Smooth muscle cell (in vitro differentiated cells): ENCODE data around the gene STARD7. TPM values are rescaled to one million over a fixed set of nuclear protein-coding genes. Genes with fewer than 3 reads are reported as not detected.

Experiments
- DNase-seq: peaks from one replicate; lab custom pipeline; 2025; ENCODE audit not compliant: unreplicated experiment; lab: John Stamatoyannopoulos, UW
- H2AFZ ChIP-seq: fragments of 200-600 bp; sonication (generic); 2 replicates; pipeline ENCODE4 v1.6.0; 2016; ENCODE audit warnings: antibody characterized with exemption, low read depth, mild to moderate bottlenecking
- H3F3A ChIP-seq: fragments of 200-600 bp; sonication (generic); 2 replicates; pipeline ENCODE4 v1.6.0; 2017; ENCODE audit warnings: antibody characterized with exemption, low read depth
- H3K27ac ChIP-seq: fragments of 200-600 bp; sonication (generic); 2 replicates; pipeline ENCODE4 v1.5.1; 2016; ENCODE audit warnings: low read depth, mild to moderate bottlenecking
- H3K27me3 ChIP-seq: fragments of 200-600 bp; sonication (generic); 2 replicates; pipeline ENCODE4 v1.6.1; 2016; ENCODE audit warnings: low read depth, mild to moderate bottlenecking
- H3K36me3 ChIP-seq: fragments of 200-600 bp; sonication (generic); 2 replicates; pipeline ENCODE4 v1.5.1; 2016; ENCODE audit warnings: low read depth
- H3K4me1 ChIP-seq: fragments of 200-600 bp; sonication (generic); 2 replicates; pipeline ENCODE4 v1.5.1; 2016; ENCODE audit warnings: low read depth
- H3K4me2 ChIP-seq: fragments of 200-600 bp; sonication (generic); 2 replicates; pipeline ENCODE4 v1.6.0; 2016; ENCODE audit warnings: mild to moderate bottlenecking
- H3K4me3 ChIP-seq: fragments of 200-600 bp; sonication (generic); 2 replicates; pipeline ENCODE4 v1.5.1; 2016; ENCODE audit warnings: mild to moderate bottlenecking
- H3K79me2 ChIP-seq: fragments of 200-600 bp; sonication (generic); 2 replicates; pipeline ENCODE4 v1.6.0; 2016; ENCODE audit warnings: low read depth, mild to moderate bottlenecking
- H3K9ac ChIP-seq: fragments of 200-600 bp; sonication (generic); 2 replicates; pipeline ENCODE4 v1.6.0; 2016; ENCODE audit warnings: low read depth
- H3K9me3 ChIP-seq: fragments of 200-600 bp; sonication (generic); replicated peaks from 2 replicates; pipeline ENCODE4 v1.5.1; 2016; ENCODE audit warnings: low read depth
- H4K20me1 ChIP-seq: fragments of 200-600 bp; sonication (generic); 2 replicates; pipeline ENCODE4 v1.6.0; 2016; ENCODE audit warnings: low read depth
- WGBS: methylation state at CpG from one replicate; pipeline ENCODE4 v1.1.7; 2016; ENCODE audit warnings: low lambda C conversion rate; 5-methylcytosine and 5-hydroxymethylcytosine counted together
- polyA plus RNA-seq: library from polyadenylated mRNA; unstranded; fragments of >200 nt; fragmentation: Nextera tagmentation; extraction: Ambion mirVana; gene quantifications from 2 replicates; pipeline ENCODE4 v1.2.1, GENCODE V29; 2016
- total RNA-seq: library from RNA; depleted of rRNA; stranded (reverse); fragments of >200 nt; gene quantifications from 2 replicates; pipeline ENCODE4 v1.2.3, GENCODE V29; 2014
- TF ChIP-seq, protein P1 (sequence below): fragments of 200-600 bp; sonication (generic); IDR thresholded peaks from 2 replicates; pipeline ENCODE4 v1.5.1; 2017; ENCODE audit warnings: borderline replicate concordance, mild to moderate bottlenecking, antibody characterized with exemption; ENCODE audit not compliant: insufficient read depth, poor library complexity, severe bottlenecking

Gene STARD7
- total and polyA plus RNA-seq, 2 experiments from 2014 or later, result 62.3 to 64.4 TPM

DNA sequence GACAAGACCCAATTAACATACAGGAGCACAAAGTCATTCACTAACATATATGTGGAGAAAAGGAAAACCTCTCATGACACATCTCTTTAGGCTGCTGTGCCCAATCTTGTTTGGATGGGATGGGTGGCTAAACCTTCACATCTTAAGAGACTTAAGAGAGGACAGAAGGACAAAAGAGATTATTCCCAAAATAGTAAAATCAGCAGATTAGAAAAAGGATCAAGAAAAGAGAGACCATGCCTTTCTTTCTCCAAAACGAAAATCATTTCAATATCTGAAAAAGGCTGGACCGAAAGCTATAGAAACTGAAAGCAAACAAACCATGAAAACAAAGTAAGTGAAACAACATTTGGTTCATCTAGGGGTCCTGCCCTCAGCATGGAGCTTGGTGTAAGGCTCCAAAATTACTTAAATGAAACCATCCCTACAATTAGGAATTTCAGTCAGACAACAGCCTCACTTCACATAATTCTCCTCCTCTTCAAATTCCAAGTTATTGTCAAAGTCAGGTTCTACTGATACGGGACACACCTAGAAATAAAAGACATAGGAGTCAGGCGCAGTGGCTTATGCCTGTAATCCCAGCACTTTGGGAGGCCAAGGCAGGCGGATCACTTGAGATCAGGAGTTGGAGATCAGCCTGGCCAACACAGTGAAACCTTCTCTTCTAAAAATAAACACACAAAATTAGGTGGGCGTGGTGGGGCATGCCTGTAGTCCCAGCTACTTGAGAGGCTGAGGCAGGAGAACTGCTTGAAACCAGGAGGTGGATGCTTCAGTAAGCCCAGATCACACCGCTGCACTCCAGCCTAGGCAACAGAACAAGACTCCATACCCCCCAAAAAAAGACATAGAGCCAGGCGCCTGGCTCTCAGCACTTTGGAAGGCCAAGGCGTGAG is 5.2 kb downstream of the STARD7 start:
- 90% methylated on average over 9 of the region's 9 CpGs for WGBS

DNA sequence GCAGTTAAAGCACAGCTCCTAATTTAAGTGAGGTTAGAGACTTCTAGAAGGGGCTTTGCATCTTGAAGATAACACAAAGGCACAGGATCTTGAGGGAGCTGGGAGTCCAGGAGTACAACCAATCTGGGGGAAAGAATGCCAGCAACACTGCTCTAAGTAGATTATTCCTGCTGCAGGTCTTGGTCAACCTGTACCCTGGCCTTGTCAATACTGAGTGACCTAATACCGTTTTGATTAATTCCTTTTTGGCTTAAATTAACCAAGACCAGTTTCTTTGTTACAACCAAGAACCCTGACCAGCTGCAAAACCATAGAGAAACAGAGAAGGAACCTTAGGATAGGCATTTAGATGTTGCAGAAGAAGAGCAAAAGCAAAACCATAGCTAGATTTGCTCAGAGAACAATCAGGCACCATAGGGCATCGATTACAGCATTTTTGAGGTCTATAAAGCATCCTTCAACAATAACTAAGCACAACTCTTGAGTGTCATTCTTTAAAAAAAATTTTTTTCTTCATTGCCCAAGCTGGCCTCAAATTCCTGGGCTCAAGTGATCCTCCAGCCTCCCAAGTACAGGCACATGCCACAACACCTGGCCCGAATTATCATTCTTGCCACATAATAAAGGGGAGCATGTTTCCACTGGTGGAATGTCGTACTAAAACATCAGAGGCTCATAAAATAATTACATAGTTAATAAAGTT is 6.3 kb downstream of the STARD7 start:
- no peak overlapping the region for H3K4me2 ChIP-seq
- no peaks in the 10 kb centered on the region for H3K27me3 ChIP-seq
- peaks cover 100% of the 10 kb centered on the region for H3K79me2 ChIP-seq
- H3K36me3 ChIP-seq, result no peaks in the 10 kb centered on the region
- TF ChIP-seq, protein P1, sequence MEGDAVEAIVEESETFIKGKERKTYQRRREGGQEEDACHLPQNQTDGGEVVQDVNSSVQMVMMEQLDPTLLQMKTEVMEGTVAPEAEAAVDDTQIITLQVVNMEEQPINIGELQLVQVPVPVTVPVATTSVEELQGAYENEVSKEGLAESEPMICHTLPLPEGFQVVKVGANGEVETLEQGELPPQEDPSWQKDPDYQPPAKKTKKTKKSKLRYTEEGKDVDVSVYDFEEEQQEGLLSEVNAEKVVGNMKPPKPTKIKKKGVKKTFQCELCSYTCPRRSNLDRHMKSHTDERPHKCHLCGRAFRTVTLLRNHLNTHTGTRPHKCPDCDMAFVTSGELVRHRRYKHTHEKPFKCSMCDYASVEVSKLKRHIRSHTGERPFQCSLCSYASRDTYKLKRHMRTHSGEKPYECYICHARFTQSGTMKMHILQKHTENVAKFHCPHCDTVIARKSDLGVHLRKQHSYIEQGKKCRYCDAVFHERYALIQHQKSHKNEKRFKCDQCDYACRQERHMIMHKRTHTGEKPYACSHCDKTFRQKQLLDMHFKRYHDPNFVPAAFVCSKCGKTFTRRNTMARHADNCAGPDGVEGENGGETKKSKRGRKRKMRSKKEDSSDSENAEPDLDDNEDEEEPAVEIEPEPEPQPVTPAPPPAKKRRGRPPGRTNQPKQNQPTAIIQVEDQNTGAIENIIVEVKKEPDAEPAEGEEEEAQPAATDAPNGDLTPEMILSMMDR, result no peak
- no peaks in the 10 kb centered on the region for H3F3A ChIP-seq
- DNase-seq, result no peak
- no peak overlapping the region for H2AFZ ChIP-seq
- H3K27ac ChIP-seq, result no peak overlapping the region
- no peak overlapping the region for H3K4me3 ChIP-seq
- H4K20me1 ChIP-seq, result peaks cover 97% of the 10 kb centered on the region
- peaks cover 18% of the 10 kb centered on the region for H3K4me1 ChIP-seq
- H3K9ac ChIP-seq, result no peak overlapping the region
- H3K9me3 ChIP-seq, result no peaks in the 10 kb centered on the region
- 91% methylated on average over 4 of the region's 4 CpGs for WGBS

More for the DNA sequence above, 5.2 kb downstream of the STARD7 start:
- Histone ChIP-seq H3K27me3 (no peaks in the 10 kb centered on the region), H3K9ac (no peak overlapping the region), H4K20me1 (peaks cover 94% of the 10 kb centered on the region), H3K4me2 (no peak overlapping the region), H3K27ac (no peak overlapping the region), H3K36me3 (no peaks in the 10 kb centered on the region), H3K79me2 (peaks cover 97% of the 10 kb centered on the region), H3K4me3 (no peak overlapping the region), H3F3A (no peaks in the 10 kb centered on the region), H2AFZ (no peak overlapping the region), H3K9me3 (no peaks in the 10 kb centered on the region), H3K4me1 (peaks cover 20% of the 10 kb centered on the region)
- TF ChIP-seq, protein P1, result no peak
- DNase-seq, result no peak

DNA sequence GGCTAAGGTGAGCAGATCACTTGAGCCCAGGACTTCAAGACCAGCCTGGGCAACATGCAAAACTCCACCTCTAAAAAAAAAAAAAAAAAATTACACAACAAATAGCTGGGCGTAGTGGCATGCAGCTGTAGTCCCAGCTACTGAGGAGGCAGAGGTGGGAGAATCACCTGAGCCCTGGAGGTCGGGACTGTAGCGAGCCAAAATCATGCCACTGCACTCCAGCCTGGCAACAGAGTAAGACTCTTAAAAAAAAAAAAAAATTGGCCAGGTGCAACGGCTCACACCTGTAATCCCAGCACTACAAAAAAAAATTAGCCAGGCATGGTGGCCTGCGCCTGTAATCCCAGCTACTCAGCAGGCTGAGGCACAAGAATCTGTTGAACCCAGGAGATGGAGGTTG is 7.3 kb downstream of the STARD7 start:
- 88% methylated on average over 5 of the region's 5 CpGs for WGBS
- H3K4me1 ChIP-seq, result peaks cover 11% of the 10 kb centered on the region

More for the DNA sequence above, 7.3 kb downstream of the STARD7 start:
- Histone ChIP-seq H2AFZ (no peak overlapping the region), H3K79me2 (peaks cover 100% of the 10 kb centered on the region), H3K9me3 (no peaks in the 10 kb centered on the region), H3F3A (no peaks in the 10 kb centered on the region), H3K4me3 (no peak overlapping the region), H3K4me2 (no peak overlapping the region), H3K27me3 (no peaks in the 10 kb centered on the region), H3K36me3 (no peaks in the 10 kb centered on the region), H3K9ac (no peak overlapping the region), H3K27ac (no peak overlapping the region), H4K20me1 (peaks cover 100% of the 10 kb centered on the region)
- no peak for DNase-seq
- TF ChIP-seq, protein P1, result no peak
